Suprapubic skin (tissue), 4 donors: ENCODE measurements around the gene SYNGR1.

Experiments
- POLR2A ChIP-seq, 2 donors: fragments of 450-650 bp; IDR thresholded peaks; one replicate each; pipeline ENCODE4 v1.6.1; 2017; ENCODE audit warnings: antibody characterized with exemption in 2 of 2, mild to moderate bottlenecking in 2 of 2, moderate library complexity in 2 of 2
- POLR2AphosphoS5 ChIP-seq, 3 donors: sonication (generic); formaldehyde crosslinking; IDR thresholded peaks; one replicate each; pipeline ENCODE4 v1.6.1; 2017; ENCODE audit warnings: antibody characterized with exemption in 3 of 3
- TF ChIP-seq, protein P1 (sequence below), 2 donors: fragments of 200-600 bp in 1 of 2; fragments of 450-650 bp in 1 of 2; sonication (generic) in 1 of 2; IDR thresholded peaks; one replicate each; pipeline ENCODE4 v1.5.1; 2016 to 2019; ENCODE audit warnings: antibody characterized with exemption in 2 of 2, mild to moderate bottlenecking in 1 of 2, moderate library complexity in 1 of 2

DNA sequence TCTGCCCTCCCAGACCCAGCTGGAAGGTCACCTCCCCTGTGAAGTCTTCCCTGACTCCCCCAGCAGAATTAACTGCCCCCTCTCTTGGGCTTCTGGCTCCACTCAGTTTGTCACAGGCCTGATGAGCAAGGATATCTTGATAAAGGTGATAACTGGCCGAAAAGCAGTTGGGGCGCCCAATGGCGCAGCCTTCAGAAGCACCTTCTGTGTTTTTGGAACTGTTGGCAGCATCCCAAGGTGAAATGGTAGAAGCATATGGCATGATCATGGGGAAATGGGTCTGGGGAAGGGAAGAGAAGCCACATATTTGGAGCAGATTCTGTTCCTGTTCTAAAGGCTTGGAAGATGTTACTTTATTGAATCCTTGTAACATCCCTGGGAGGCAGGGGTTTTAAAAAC is 47.0 kb downstream of the SYNGR1 start:
- TF ChIP-seq, protein P1, sequence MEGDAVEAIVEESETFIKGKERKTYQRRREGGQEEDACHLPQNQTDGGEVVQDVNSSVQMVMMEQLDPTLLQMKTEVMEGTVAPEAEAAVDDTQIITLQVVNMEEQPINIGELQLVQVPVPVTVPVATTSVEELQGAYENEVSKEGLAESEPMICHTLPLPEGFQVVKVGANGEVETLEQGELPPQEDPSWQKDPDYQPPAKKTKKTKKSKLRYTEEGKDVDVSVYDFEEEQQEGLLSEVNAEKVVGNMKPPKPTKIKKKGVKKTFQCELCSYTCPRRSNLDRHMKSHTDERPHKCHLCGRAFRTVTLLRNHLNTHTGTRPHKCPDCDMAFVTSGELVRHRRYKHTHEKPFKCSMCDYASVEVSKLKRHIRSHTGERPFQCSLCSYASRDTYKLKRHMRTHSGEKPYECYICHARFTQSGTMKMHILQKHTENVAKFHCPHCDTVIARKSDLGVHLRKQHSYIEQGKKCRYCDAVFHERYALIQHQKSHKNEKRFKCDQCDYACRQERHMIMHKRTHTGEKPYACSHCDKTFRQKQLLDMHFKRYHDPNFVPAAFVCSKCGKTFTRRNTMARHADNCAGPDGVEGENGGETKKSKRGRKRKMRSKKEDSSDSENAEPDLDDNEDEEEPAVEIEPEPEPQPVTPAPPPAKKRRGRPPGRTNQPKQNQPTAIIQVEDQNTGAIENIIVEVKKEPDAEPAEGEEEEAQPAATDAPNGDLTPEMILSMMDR (IDR thresholded peaks at IDR 0.05): no peak
- TF ChIP-seq POLR2AphosphoS5 (IDR thresholded peaks at IDR 0.05) (no peak), POLR2A (IDR thresholded peaks at IDR 0.05) (no peak)
